Naive B cell (primary cell): ENCODE results near the gene SPATA24. TPM values are rescaled to one million over a fixed set of nuclear protein-coding genes. Genes with fewer than 3 reads are reported as not detected.

Experiments used
- ATAC-seq, 2 donors: fragments of 150-1000 bp; cut with Tn5 transposase; 2 replicates each; pipeline ENCODE4 v1.10.0; 2021; ENCODE audit warnings: low read depth in 2 of 2, mild to moderate bottlenecking in 2 of 2, moderate library complexity in 2 of 2
- DNase-seq: peaks from one replicate; pipeline ENCODE4 v3.0.0; 2022
- H3K27ac Mint-ChIP-seq, 6 donors: one replicate each; pipeline ENCODE4 v1.8.0; 2020 to 2022; ENCODE audit warnings: mild to moderate bottlenecking in 6 of 6, mixed read lengths in 6 of 6, moderate library complexity in 5 of 6, inconsistent platforms in 2 of 6
- H3K27me3 Mint-ChIP-seq, 3 donors: one replicate each; pipeline ENCODE4 v1.8.0; 2021 to 2022; ENCODE audit warnings: mixed read lengths in 3 of 3, mild to moderate bottlenecking in 1 of 3
- H3K36me3 Mint-ChIP-seq, 2 donors: one replicate each; pipeline ENCODE4 v1.8.0; 2020 to 2022; ENCODE audit warnings: mixed read lengths in 2 of 2, inconsistent platforms in 1 of 2, mild to moderate bottlenecking in 1 of 2
- H3K4me1 Mint-ChIP-seq, 3 donors: one replicate each; pipeline ENCODE4 v1.8.0; 2020 to 2022; ENCODE audit warnings: mixed read lengths in 3 of 3, inconsistent platforms in 1 of 3, mild to moderate bottlenecking in 1 of 3, moderate library complexity in 1 of 3
- H3K4me3 Mint-ChIP-seq, 8 donors: one replicate each; pipeline ENCODE4 v1.8.0; 2020 to 2022; ENCODE audit warnings: mild to moderate bottlenecking in 8 of 8, mixed read lengths in 8 of 8, moderate library complexity in 8 of 8, inconsistent platforms in 2 of 8
- H3K9me3 Mint-ChIP-seq, 7 donors: one replicate each; pipeline ENCODE4 v1.8.0; 2020 to 2022; ENCODE audit warnings: mixed read lengths in 7 of 7, mild to moderate bottlenecking in 5 of 7, inconsistent platforms in 2 of 7, moderate library complexity in 1 of 7
- polyA plus RNA-seq, 6 donors: library from polyadenylated mRNA; unstranded; fragments of 300-500 nt; fragmentation: Illumina TruSeq; gene quantifications; one replicate each; pipeline ENCODE4 v1.2.3, GENCODE V29; 2021; ENCODE audit warnings: low read depth in 6 of 6

SPATA24 gene
- polyA plus RNA-seq, 6 donors from 2014 or later = 3.3 to 10.5 (median 5.5) TPM

DNA sequence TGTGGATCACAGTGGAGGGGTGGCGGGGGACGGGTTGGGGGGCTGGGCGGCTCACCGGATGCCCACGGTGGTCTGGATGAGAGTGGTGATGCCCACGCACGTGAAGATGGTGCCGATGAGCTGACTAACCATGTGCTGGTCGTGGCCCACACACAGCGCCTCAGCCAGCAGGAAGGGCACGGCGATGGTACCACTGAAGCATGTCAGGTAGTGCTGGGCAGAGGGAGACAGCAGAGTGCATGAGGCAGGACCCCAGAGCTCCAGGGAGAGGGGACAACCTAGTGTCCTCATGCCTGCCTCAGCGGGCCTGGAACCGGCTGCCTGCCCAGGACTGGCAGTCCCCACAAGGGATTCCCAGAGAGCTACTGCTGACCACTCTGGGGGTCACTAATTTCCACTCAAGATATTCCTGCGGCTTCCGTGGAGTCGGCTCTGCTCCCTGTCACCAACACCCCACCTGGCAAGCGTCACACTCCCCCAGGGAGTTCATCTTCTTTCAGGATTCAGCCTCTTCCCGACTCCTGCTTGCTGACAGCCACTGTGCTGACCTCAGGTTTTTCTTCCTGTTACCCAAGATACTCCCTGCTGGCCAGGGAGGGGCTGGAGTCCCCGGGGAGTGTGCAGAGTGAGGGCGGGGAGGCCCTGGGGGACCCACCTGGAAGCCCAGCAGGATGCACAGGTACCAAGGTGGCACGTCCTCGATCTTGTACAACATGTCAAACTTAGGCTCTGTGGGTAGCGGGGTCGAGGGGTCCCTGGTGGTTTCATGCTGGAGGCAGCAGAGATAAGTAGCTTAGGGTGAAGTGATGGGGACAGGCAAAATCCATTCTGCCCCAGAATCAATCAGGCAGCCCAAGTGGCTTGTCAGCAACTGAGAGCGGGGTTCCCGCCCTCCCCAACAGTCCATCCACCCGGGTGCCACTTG, 21.8 kb downstream of the SPATA24 start:
- Mint-ChIP-seq H3K4me1 (peaks cover 41 to 58% (median 52%) of the 10 kb centered on the region in 3 donors), H3K9me3 (no peaks in the 10 kb centered on the region), H3K27ac (peak overlapping the region in 3 of 6 donors; percentile 43 to 66 (median 52)), H3K27me3 (no peaks in the 10 kb centered on the region), H3K4me3 (peak overlapping the region in 3 of 8 donors; percentile 19 to 26 (median 25)), H3K36me3 (peaks cover 0 to 3% of the 10 kb centered on the region in 2 donors)
- no peak for ATAC-seq
- no peak for DNase-seq

DNA sequence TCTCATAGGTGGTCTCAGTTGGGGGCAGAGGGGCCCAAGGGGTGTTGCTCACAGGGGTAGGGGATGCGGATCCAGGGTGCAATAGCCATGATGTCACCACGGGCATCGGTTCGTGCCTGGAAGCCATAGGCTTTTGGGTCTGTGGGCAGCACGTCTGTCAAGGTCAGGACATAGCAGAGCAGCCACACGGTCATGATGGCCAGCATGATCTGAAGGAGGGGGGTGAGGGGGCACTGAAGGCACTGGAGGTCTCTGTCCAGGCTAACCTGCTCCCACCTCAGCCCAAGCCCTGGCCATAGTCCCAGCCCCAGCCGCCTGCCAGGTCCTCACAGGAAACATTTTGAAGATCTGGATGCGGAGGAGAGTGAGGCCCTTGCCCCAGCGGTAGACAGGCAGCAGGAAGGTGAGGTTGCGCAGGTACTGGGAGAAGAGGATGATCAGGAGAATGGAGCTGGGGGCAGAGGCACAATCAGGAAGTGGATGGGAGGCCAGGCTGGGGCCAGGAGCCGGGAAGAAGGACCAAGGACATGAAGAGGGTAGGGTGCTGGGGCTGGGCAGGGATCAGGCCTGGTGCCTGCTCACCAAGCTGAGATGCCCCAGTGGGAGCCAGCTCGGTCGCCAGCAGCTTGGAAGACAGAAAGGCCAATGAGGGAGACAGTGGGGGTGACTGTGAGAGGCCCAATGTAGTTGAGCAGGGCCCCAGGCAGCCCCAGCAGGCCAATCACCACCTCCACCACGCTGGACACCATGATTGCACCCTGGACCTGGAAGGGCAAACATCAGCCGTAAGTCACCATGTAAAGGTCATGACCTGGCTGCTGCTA, 24.1 kb downstream of the SPATA24 start:
- ATAC-seq = no peak
- peak overlapping the region in 5 of 6 donors; percentile 42 to 89 (median 72) for H3K27ac Mint-ChIP-seq

GRCh38 chr5:139378941-139379361, 24.9 kb downstream of the SPATA24 start:
- no peaks in the 10 kb centered on the region for H3K27me3 Mint-ChIP-seq
- H3K4me3 Mint-ChIP-seq = no peak overlapping the region
- H3K27ac Mint-ChIP-seq = peak overlapping the region in 1 of 6 donors; percentile 38
- H3K9me3 Mint-ChIP-seq = no peaks in the 10 kb centered on the region
- ATAC-seq (no peak), DNase-seq (no peak)
- peaks cover 17 to 28% (median 26%) of the 10 kb centered on the region in 3 donors for H3K4me1 Mint-ChIP-seq
- peaks cover 0 to 4% of the 10 kb centered on the region in 2 donors for H3K36me3 Mint-ChIP-seq

More for the DNA sequence above, 24.1 kb downstream of the SPATA24 start:
- Mint-ChIP-seq H3K9me3 (no peaks in the 10 kb centered on the region), H3K4me1 (peaks cover 25 to 35% (median 35%) of the 10 kb centered on the region in 3 donors), H3K27me3 (no peaks in the 10 kb centered on the region), H3K36me3 (peaks cover 0 to 4% of the 10 kb centered on the region in 2 donors), H3K4me3 (no peak overlapping the region)
- DNase-seq = no peak

- ATAC-seq = peak in 1 of 2 donors; percentile 32
- DNase-seq = no peak
- no peak overlapping the region for H3K27ac Mint-ChIP-seq
- H3K4me1 Mint-ChIP-seq = peaks cover 17 to 22% (median 19%) of the 10 kb centered on the region in 3 donors
- H3K36me3 Mint-ChIP-seq = peaks cover 0 to 4% of the 10 kb centered on the region in 2 donors
- no peak overlapping the region for H3K4me3 Mint-ChIP-seq
- H3K9me3 Mint-ChIP-seq = no peaks in the 10 kb centered on the region
- H3K27me3 Mint-ChIP-seq = no peaks in the 10 kb centered on the region
Observed at GRCh38 chr5:139378101-139378825, 25.6 kb downstream of the SPATA24 start.

DNA sequence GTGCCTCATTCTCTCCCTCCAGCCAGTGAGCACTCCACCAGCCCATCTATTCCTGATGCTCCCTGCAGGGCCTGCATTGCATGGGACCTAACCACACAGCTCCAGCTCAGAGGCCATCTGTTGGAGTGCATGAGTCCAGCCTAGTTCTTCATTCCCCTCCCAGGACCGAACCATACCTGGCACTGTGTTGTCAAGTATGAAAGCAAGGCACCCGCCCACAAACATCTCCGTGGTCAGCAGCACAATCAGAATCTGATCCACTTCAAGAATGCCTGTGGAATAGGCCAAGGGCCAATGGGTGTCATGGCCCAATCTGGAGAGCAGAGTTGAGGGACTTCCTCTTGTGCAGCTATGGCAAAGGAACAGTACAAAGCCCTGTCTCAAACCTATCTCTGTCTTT, 26.7 kb downstream of the SPATA24 start:
- Mint-ChIP-seq H3K27ac (peak overlapping the region in 2 of 6 donors; percentile 65 to 79), H3K9me3 (no peaks in the 10 kb centered on the region), H3K36me3 (peaks cover 0 to 6% of the 10 kb centered on the region in 2 donors), H3K4me3 (no peak overlapping the region), H3K4me1 (peaks cover 13 to 16% (median 13%) of the 10 kb centered on the region in 3 donors), H3K27me3 (no peaks in the 10 kb centered on the region)
- ATAC-seq = no peak
- DNase-seq = no peak

DNA sequence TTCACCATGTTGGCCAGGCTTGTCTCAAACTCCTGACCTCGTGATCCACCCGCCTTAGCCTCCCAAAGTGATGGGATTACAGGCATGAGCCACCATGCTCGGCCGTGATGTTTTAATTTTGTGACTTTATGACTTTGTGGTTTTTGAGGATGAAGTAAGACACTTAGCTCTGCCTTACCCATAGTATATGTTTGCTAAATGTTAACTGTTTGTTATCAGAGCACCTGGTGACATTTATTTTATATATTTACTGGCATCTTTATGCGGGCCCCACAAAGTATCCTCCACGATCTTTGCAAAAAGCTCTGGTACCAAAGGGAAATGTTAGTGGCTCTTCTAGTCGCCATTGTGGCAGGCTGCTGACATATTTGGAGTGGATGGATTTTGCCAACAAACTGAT, 27.5 kb downstream of the SPATA24 start:
- ATAC-seq (no peak), DNase-seq (no peak)
- peak overlapping the region in 2 of 6 donors; percentile 30 to 52 for H3K27ac Mint-ChIP-seq
- H3K36me3 Mint-ChIP-seq = peaks cover 0 to 7% of the 10 kb centered on the region in 2 donors
- H3K27me3 Mint-ChIP-seq = no peaks in the 10 kb centered on the region
- no peak overlapping the region for H3K4me3 Mint-ChIP-seq
- H3K9me3 Mint-ChIP-seq = no peaks in the 10 kb centered on the region
- peaks cover 8 to 11% (median 8%) of the 10 kb centered on the region in 3 donors for H3K4me1 Mint-ChIP-seq

GRCh38 chr5:139374909-139375308, 29.0 kb downstream of the SPATA24 start:
- H3K9me3 Mint-ChIP-seq = no peaks in the 10 kb centered on the region
- peak overlapping the region in 3 of 6 donors; percentile 22 to 70 (median 37) for H3K27ac Mint-ChIP-seq
- no peaks in the 10 kb centered on the region for H3K27me3 Mint-ChIP-seq
- H3K4me1 Mint-ChIP-seq = peaks cover 3 to 5% (median 3%) of the 10 kb centered on the region in 3 donors
- ATAC-seq = no peak
- no peak for DNase-seq
- peaks cover 0 to 7% of the 10 kb centered on the region in 2 donors for H3K36me3 Mint-ChIP-seq
- no peak overlapping the region for H3K4me3 Mint-ChIP-seq

DNA sequence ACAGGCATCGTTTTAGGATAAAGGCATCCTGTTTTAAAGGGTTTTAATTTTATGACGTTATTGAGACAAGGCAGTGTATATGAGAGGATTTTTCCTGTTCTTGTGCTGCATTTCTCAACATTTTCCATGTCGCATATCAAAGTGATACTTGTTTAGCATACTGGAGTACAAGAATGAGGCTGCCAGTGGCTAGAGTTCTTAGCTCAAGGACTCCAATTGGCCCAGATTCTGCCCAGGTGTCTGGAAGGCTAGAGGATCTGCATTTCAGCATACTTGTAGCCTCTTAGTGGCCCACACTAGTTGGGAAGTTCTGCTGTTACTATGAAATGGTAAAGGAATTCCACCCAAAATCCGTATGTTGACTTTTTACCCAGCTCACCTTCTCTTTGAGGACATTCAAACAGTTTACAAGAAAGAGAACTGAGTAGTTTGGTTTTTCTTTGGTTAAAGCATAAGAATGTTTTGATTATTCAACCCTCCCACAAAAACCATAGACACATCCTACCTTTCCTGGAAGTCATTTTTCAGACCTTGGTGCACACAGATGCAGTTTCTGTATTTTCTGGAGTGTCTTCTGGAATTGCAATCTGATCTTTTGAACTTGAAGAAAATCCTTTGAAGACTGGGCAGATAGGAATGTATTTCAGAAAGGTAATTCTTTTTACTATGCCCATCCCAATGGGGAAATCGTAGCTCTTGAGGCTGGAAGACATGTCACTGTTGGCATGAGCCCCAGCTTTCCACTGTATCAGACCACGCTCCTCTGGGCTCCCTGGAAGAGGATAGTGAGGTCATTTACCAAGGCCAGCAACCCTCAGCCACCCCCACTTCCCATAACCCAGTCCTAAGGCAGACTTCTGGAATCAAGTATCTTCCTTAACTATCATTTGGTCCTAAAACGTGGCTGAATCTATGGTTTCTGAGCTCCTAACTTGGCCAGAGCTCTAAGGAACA, 32.1 kb downstream of the SPATA24 start:
- ATAC-seq (no peak), DNase-seq (no peak)
- Mint-ChIP-seq H3K4me3 (no peak overlapping the region), H3K27me3 (no peaks in the 10 kb centered on the region), H3K9me3 (no peaks in the 10 kb centered on the region), H3K27ac (peak overlapping the region in 2 of 6 donors; percentile 66 to 84), H3K4me1 (peaks cover 0 to 5% (median 0%) of the 10 kb centered on the region in 3 donors), H3K36me3 (peaks cover 0 to 11% of the 10 kb centered on the region in 2 donors)

DNA sequence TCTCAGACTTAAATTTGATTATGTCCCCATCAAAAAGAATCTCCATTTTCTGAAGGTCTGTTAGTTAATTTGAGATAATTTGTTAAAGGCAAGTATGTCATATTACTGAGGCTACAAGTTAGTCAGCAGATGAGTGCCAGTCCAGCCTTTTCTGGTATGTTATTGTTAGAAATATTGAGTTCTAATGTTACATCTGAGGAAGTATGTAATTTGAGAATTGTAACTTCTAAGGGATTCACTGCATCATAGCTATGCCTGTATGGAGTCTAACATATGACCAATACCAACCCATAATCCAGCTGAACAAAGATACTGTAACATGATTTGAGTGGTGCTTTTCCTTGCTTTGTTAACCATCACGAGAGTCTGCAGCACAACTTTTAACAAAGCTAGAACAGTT, 34.7 kb downstream of the SPATA24 start:
- H3K4me3 Mint-ChIP-seq = no peak overlapping the region
- no peak for DNase-seq
- H3K27me3 Mint-ChIP-seq = no peaks in the 10 kb centered on the region
- H3K27ac Mint-ChIP-seq = peak overlapping the region in 1 of 6 donors; percentile 28
- H3K4me1 Mint-ChIP-seq = no peaks in the 10 kb centered on the region
- H3K9me3 Mint-ChIP-seq = no peaks in the 10 kb centered on the region
- H3K36me3 Mint-ChIP-seq = peaks cover 4 to 17% of the 10 kb centered on the region in 2 donors
- ATAC-seq = no peak

DNA sequence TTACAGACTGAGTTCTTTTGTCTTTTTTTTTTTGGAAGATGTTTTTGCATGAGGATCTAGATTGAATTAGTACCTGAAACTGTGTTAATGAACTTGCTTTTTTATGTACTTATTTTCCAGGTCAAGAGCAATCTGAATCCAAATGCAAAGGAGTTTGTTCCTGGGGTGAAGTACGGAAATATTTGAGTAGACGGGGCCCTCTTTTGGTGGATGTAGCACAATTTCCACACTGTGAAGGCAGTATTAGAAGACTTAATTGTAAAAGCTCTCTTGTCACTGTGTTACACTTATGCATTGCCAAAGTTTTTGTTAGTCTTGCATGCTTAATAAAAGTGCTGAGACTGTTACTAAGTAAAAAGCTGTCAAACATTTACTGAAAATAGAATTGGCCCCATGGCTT, 35.3 kb downstream of the SPATA24 start:
- DNase-seq (no peak), ATAC-seq (no peak)
- Mint-ChIP-seq H3K9me3 (no peaks in the 10 kb centered on the region), H3K27ac (peak overlapping the region in 3 of 6 donors; percentile 39 to 92 (median 66)), H3K27me3 (no peaks in the 10 kb centered on the region), H3K4me3 (no peak overlapping the region), H3K36me3 (peaks cover 10 to 21% of the 10 kb centered on the region in 2 donors), H3K4me1 (no peaks in the 10 kb centered on the region)

DNA sequence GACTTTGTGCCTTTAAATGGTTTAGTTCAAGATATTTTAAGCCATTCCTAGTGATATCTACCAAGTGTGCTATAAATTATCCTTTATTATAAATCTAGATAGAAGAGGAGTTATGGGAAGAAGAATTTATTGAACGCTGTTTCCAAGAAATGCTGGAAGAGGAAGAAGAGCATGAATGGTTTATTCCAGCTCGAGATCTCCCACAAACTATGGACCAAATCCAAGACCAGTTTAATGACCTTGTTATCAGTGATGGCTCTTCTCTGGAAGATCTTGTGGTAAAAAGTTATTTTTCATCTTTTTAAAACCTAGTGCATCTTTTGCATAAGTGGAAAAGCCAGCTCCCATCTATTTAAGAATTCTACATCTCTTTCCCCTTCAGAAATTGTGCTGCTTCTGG, 39.4 kb downstream of the SPATA24 start:
- Mint-ChIP-seq H3K27ac (peak overlapping the region in 1 of 6 donors; percentile 16), H3K36me3 (peaks cover 10 to 18% of the 10 kb centered on the region in 2 donors), H3K27me3 (no peaks in the 10 kb centered on the region), H3K9me3 (no peaks in the 10 kb centered on the region), H3K4me3 (no peak overlapping the region), H3K4me1 (peaks cover 0 to 10% (median 4%) of the 10 kb centered on the region in 3 donors)
- DNase-seq (no peak), ATAC-seq (no peak)

DNA sequence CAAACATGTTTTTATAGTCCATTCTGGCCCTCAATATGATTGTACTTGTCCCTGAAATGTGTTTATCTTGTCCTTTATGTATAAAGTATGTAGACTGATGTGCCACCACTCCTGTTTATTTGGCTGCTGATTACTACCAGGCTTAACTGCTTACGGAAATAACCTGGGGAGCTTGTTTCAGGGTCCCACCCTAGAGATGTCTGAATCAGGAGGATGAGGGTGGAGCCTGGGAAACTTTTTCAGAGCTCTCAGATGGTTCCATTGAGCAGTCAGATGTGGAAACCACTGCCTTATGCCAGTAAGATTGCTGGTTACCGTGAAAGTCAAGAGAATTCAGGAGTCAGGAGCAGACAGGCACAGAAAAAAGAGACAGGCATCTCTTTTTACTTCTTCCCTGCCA, 40.0 kb downstream of the SPATA24 start:
- peaks cover 10 to 16% of the 10 kb centered on the region in 2 donors for H3K36me3 Mint-ChIP-seq

More for the DNA sequence above, 40.0 kb downstream of the SPATA24 start:
- DNase-seq (no peak), ATAC-seq (no peak)
- H3K27me3 Mint-ChIP-seq = no peaks in the 10 kb centered on the region
- no peaks in the 10 kb centered on the region for H3K9me3 Mint-ChIP-seq
- peaks cover 0 to 10% (median 4%) of the 10 kb centered on the region in 3 donors for H3K4me1 Mint-ChIP-seq
- H3K27ac Mint-ChIP-seq = peak overlapping the region in 1 of 6 donors; percentile 16
- no peak overlapping the region for H3K4me3 Mint-ChIP-seq
